GM19324 (cell line): Measurements from ENCODE around the gene TBC1D22B.
"Not testable (repeated sequence)": the region's sequence is repeated elsewhere in the genome, so short reads cannot be mapped to it uniquely, and the experiment has no call there.

Experiments used
- ATAC-seq: cut with Tn5 transposase; IDR thresholded peaks from one replicate; pipeline ENCODE4 v1.9.1; 2021; ENCODE audit warnings: mild to moderate bottlenecking, moderate library complexity; ENCODE audit not compliant: unreplicated experiment, low FRiP score

Gene TBC1D22B

GRCh38 chr6:37265001-37265400 is 7.4 kb downstream of the TBC1D22B start:
- no peak for ATAC-seq

DNA sequence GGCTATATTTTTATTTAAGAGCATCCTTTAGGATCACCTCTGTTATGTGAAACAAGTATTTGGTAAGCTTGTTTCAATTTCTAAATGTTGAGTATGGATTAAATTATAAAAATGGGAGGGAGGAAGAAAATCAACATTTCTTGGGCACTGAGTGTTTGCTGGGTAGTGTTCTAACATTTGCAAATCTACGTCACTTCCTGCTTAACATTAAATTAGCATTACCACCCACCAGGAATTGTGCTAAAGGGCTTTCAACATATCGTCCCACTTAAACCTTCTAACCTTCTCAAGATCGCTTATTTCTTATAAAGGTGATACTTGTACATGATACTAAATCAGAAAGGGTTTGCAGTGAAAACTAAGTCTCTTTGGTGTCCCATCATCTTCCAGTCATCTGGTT is 8.3 kb downstream of the TBC1D22B start:
- ATAC-seq: no peak

DNA sequence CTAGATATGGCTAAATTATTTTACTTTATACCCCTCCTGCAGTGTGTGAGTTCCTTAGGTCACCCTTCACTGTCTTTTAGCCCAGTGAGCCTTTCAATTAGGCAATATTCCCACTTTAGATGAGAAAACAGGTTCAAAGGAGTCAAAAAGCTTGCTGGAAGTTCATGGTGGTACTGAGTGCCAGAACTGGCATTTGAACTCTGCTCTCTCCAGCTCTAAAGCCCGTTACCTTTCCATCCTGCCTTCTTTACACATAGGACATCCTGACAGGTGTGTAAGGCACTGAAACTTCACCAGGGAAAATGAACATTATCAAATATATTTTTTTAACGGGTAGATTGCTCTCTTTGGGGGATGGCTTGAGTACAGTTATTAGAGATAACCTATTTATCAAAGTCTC is 11.5 kb downstream of the TBC1D22B start:
- no peak for ATAC-seq

DNA sequence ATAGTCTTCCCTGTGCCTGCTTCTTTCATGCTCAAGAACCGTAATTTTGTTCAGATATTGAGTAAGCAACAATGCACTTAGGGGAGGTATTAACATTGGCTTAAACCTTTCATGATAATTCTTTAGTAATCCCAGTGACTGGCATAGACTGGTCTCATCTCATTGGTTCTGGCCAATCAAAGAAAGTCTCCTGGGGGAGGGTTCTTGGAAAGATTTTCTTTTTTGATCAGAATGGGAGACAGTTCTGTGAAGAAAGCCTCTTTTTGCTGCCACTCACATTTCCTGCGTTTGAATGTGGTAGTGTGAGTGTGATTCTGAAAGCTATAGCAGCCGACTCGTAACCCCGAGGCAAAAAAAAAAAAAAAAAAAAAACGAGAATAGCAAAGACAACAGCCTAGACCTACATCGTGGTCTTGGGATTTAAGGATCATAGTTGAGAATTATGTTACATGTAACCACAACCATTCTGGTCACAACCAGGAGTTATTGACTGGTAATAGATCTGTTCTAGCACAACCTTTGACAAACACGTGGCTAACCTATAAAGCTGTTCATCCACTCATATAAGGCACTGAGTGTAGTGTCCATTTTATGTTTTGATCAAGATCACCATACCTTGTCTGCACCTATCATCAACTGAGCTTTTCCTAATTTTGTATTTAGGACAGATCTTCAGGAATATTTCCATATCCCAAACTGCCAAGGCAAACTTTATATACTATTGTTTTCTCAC is 15.4 kb downstream of the TBC1D22B start:
- no peak for ATAC-seq

DNA sequence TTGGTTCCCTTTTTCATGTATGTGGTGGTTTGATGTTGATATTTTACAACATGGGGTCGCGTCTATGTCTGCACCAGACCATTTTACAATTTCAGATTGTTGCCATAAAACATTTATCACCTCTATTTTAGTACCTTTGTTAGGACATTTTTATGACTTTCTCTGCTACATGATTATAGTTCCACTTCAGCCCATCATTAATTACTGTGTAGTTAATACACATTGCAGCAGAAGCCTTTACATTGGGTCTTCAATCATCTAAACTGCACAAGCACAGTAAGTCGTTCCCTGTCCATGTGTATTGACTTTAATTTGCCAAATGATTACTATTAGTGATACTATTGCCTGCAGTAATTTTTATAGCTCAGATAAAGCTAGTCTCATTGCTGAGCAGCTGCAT is 16.1 kb downstream of the TBC1D22B start:
- no peak for ATAC-seq

DNA sequence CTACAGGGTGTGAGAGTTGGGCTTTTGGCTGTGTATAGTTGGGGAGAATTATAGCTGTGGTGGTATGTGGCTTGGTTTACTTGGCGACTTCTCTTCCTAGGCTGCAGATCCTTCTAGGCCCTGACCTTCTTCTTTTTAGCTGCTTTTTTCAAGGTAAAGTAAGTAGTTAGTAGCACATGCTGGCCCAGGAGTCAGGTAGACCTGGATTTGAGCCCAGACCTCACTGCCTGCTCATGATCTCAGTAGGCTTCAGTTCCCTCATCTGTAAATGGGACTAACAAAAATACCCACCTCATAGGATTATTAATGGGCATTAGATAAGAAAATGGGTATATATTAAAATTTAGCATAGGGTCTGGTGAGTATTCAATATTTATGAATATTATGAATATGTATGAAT is 17.8 kb downstream of the TBC1D22B start:
- no peak for ATAC-seq

DNA sequence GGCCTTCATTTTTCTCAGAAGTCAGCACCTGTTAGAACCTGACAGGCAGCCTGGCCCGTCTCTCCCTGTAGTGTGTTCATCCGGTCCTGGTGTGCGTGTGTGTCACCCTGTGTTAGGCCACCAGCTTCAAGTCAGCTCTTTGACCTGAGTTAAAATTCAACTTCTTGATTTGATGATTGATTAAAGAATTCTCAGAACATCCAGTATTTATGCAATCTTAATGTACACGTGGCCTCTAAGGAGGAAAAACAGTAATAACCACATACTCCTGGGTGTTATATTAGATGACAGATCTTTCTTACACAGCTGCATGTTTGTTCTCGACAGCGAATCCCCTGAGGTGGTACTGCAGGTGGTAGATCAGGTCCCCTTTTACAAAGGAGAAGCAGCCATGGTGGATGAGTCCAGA is 19.4 kb downstream of the TBC1D22B start:
- ATAC-seq: no peak

DNA sequence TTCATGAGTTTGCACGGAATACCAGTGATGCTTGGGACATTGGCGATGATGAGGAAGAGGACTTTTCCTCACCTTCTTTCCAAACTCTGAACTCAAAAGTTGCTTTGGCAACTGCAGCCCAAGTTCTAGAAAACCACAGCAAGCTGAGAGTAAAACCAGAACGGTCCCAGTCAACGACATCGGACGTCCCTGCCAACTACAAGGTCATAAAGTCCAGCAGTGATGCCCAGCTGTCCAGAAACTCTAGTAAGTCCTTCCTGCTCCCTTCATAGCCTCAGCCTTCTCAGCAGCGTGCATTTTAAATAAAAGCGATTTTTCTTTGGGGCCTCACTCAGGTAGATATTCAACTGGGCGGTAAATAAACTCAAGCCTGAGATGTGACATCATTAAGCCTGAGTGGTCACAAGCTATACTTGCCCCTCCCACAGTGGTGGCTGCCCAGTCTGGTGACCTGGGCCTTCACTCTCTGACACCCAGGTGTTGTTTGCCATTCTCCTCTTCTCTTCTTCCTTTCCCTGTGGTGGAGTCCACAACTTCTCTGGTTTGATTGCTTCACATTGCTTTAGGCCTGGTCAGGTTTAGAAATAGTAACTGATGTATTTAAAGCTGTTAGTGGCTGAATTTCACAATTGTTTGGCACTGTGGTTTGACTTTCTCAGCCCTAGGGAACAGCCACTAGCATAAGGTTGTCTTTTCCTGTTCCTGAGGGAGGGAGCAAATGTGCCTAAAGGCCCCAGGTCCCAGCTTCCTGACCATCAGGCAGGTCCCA is 22.0 kb downstream of the TBC1D22B start:
- no peak for ATAC-seq

- ATAC-seq: no peak
These were observed 22.8 kb downstream of the TBC1D22B start for GRCh38 chr6:37280162-37280887.

- ATAC-seq: no peak
These were observed 24.8 kb downstream of the TBC1D22B start for GRCh38 chr6:37282371-37282770.

- no peak for ATAC-seq
These were observed 25.7 kb downstream of the TBC1D22B start for GRCh38 chr6:37283268-37283667.

GRCh38 chr6:37283671-37284151 is 26.1 kb downstream of the TBC1D22B start:
- ATAC-seq: no peak

DNA sequence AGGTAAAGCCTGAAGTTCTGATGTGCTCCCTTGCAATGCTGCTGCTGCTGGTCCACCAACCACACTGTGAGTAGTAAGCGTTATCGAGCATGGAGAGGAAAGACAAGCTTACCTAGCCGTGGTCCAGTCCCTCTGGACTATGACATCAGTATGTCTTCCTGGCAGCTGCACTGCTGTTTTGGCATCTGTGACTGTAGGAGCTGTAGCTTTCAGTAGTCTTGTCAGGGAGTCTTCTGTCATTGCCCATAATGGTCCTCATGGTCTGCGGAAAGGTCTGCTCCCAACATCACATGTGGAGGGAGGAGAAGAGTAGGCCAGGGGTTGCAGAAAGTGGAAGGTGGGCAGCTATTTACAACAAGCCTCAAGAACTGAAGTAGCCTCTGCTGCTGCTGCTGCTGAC is 27.2 kb downstream of the TBC1D22B start:
- ATAC-seq: no peak

GRCh38 chr6:37285861-37286311 is 28.3 kb downstream of the TBC1D22B start:
- ATAC-seq: no peak

- ATAC-seq: no peak
These were observed 30.1 kb downstream of the TBC1D22B start for GRCh38 chr6:37287519-37288157.

- no peak for ATAC-seq
These were observed 30.7 kb downstream of the TBC1D22B start for GRCh38 chr6:37288247-37288646.

DNA sequence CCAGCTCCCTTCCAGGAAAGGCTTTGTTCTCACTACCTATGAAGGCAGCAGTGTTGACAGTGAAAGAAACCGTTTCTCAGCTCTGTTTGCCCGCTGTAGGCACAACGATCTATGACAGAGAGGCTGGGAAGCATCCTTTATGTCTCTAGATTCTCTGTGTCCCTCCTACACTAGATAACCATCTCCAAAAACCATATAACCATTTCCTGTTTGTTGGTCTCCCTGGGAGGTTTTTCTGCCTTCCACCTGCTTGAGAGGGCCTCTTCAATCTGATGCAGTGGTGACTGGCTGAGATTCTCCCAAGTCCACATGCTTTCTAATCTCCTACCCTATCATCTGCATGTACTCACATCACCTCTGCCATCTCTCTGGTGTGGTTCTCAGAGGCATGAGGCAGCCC is 32.4 kb downstream of the TBC1D22B start:
- no peak for ATAC-seq

DNA sequence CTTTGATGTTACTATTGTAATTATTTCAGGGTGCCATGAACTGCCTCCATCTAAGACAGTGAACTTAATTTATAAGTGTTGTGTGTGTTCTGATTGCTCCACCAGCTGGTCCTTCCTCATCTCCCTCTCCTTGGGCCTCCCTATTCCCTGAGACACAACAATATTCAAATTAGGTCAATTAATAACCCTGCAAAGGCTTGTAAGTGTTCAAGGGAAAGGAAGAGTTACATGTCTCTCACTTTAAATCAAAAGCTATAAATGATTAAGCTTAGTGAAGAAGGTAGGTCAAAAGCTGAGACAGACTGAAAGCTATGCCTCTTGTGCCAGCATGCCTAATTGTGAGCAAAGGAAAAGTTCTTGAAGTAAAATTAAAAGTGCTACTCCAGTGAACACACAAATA is 35.9 kb downstream of the TBC1D22B start:
- ATAC-seq: no peak

- ATAC-seq: not testable (repeated sequence)
These were observed 40.1 kb downstream of the TBC1D22B start for GRCh38 chr6:37297637-37298036.

DNA sequence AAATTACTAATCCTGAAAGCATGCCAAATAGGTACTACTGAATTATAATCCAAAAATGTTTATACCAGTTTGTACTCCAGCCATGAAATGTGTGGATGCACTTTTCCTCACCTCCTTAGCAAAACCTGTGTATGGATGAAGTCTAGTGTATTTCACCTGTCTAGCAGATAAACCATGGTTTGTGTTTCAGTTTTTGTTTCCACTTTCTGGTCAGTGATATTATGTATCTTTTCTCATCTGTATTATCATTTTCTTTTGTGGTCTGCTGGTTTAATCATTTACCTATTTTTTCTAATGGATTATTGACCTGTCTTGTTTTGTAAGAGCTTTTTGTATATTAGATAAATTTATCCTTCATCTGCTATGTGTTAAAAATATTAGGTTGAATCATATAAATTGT is 41.4 kb downstream of the TBC1D22B start:
- no peak for ATAC-seq

DNA sequence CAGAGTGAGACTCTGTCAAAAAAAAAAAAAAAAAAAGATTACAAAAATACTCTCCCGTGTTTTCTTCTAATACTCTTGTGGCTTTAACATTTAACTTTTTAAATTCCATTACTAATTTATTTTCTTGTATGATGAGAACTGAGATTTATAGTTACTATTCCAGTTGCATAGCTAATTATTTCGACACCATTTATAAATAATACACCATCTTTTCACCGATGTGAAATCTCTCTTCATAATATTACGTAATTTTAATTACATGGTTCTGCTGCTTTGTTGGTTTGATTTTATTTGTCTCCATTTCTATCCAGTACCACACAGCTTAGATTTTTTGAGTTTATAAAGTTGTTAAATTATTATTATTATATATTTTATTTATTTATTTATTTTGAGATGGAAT is 42.4 kb downstream of the TBC1D22B start:
- ATAC-seq: no peak
